AG04450 (cell line): ENCODE measurements around the gene CA5A. TPM values are rescaled to one million over a fixed set of nuclear protein-coding genes. Genes with fewer than 3 reads are reported as not detected.
"Not testable (repeated sequence)": the region's sequence is repeated elsewhere in the genome, so short reads cannot be mapped to it uniquely, and the experiment has no call there.

Source experiments
- CTCF ChIA-PET: fragments of 300-600, 350-600 bp; formaldehyde crosslinking; extraction: SDS; loops from one replicate; lab custom pipeline; 2022; ENCODE audit warnings: antibody characterized with exemption, inconsistent platforms; lab: Charles Lee
- POLR2A ChIA-PET: fragments of 350-600 bp; formaldehyde crosslinking; extraction: SDS; loops from one replicate; lab custom pipeline; 2021; ENCODE audit warnings: antibody characterized with exemption, inconsistent platforms; lab: Yijun Ruan, JAX
- DNase-seq: peaks from one replicate; pipeline ENCODE4 v3.0.0-alpha.2; 2011; ENCODE audit warnings: low read depth, low spot score
- H3K27ac ChIP-seq: one replicate; pipeline ENCODE4 v1.5.1; 2012; ENCODE audit warnings: low read depth, low read length, control low read depth
- H3K27me3 ChIP-seq: one replicate; pipeline ENCODE4 v1.6.0; 2012; ENCODE audit warnings: low read length; ENCODE audit not compliant: control insufficient read depth, insufficient read depth
- H3K4me3 ChIP-seq: 2 replicates; pipeline ENCODE4 v1.5.1; 2011; ENCODE audit warnings: mild to moderate bottlenecking, low read depth, low read length, control low read depth
- H3K9me3 ChIP-seq: 2 replicates; pipeline ENCODE4 v1.5.1; 2012; ENCODE audit warnings: low read length; ENCODE audit not compliant: control insufficient read depth, insufficient read depth
- polyA plus RNA-seq: library from polyadenylated mRNA; depleted of rRNA; stranded (reverse); fragments of >200 nt; gene quantifications from 2 replicates; pipeline ENCODE4 v1.2.3, GENCODE V29; 2011
- TF ChIP-seq, protein P1 (sequence below): IDR thresholded peaks from 2 replicates; pipeline ENCODE4 v1.5.1; 2011; ENCODE audit warnings: low read depth, low read length, control low read depth, inconsistent platforms

CA5A gene
- polyA plus RNA-seq, 1 experiment: not detected

DNA sequence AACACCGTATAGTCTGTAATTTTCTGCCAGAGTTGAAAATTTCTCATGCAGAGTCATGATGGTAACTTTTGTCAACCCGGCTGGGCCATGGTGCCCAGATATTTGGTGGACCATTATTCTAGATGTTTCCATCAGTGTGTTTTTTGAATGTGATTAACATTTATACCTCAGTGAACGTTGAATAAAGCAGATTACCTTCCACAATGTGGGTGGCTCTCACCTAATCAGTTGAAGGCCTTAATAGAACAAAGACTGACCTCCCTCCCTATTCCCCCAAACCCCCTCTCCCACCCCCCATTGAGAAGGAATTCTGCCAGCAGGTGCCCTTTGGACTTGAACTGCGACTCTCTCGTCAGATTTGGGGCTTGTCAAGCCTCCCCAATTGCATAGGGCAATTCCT is 6.4 kb upstream of the CA5A start:
- Histone ChIP-seq H3K27me3 (no peaks in the 10 kb centered on the region), H3K4me3 (no peak overlapping the region), H3K9me3 (no peaks in the 10 kb centered on the region), H3K27ac (no peak overlapping the region)
- no peak for DNase-seq
- ChIA-PET CTCF (interaction anchor here (0.6 kb wide), 1 partner anchor 795 kb away, joined by 3 read pairs; no protein-coding TSS in a partner anchor), POLR2A (no interaction called here)
- TF ChIP-seq, protein P1, sequence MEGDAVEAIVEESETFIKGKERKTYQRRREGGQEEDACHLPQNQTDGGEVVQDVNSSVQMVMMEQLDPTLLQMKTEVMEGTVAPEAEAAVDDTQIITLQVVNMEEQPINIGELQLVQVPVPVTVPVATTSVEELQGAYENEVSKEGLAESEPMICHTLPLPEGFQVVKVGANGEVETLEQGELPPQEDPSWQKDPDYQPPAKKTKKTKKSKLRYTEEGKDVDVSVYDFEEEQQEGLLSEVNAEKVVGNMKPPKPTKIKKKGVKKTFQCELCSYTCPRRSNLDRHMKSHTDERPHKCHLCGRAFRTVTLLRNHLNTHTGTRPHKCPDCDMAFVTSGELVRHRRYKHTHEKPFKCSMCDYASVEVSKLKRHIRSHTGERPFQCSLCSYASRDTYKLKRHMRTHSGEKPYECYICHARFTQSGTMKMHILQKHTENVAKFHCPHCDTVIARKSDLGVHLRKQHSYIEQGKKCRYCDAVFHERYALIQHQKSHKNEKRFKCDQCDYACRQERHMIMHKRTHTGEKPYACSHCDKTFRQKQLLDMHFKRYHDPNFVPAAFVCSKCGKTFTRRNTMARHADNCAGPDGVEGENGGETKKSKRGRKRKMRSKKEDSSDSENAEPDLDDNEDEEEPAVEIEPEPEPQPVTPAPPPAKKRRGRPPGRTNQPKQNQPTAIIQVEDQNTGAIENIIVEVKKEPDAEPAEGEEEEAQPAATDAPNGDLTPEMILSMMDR: no peak

DNA sequence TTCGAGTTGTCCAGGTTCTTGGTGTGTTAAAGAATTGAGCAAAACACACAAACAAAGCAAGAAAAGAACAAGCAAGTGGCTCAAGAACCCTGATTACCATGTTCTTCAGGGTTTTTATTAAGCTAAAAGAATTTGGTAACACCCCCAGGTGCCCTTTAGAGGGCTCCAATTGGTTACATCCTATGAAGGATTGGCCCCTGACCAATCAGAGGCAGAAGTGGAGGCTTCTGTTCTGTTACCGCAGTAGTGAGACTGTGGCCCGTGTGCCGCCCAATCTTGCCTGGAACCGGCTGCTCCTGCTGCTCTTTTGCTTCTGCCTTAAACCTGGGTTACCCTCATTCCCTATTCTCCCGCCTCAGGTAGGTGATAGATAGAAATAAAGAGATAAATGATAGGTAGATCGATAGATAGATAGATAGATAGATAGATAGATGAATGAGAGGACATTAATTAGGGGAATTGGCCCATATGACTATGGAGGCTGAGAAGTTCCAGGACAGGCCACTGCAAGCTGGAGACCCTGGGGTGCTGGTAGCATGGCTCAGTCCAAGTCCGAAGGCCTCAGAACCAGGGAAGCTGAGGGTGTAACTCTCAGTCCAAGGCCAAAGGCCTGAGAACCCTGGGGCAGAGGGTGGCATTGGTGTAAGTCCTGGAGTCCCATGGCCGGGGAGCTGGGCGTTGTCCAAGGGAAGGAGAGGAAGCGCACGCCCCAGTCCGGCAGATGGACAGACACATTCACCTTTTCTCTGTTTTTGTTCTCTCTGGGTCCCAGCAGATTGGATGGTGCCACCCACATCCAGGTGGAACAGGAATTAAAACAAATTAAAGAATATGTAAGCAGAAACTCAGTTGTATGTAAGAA is 3.5 kb upstream of the CA5A start:
- ChIA-PET CTCF (interaction anchor here (0.6 to 0.9 kb wide), 2 partner anchors 12 to 547 kb away, joined by 3 read pairs; no protein-coding TSS in a partner anchor), POLR2A (no interaction called here)
- H3K27me3 ChIP-seq: no peaks in the 10 kb centered on the region
- DNase-seq: no peak
- H3K27ac ChIP-seq: no peak overlapping the region
- TF ChIP-seq, protein P1: no peak
- H3K4me3 ChIP-seq: no peak overlapping the region
- H3K9me3 ChIP-seq: no peaks in the 10 kb centered on the region

DNA sequence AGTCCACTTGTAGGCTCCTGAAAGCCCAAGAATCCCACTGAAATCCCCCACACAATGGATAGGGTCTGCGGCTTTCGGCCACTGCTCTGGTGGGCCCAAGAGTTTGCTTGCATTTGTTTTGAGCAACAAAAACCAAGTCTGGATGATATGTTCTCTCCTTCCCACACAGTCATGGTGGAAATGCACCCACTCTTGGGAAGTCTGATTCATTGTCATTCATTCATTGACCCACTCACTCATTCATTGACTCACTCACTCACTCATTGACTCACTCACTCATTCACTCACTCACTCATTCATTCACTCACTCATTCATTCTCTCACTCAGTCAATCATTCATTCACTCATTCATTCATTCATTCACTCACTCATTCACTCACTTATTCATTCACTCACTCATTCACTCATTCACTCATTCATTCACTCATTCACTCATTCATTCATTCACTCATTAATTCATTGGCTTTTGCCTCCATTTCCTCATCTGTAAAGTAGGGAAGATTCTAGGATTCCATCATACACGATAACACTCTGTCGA is 2.2 kb upstream of the CA5A start:
- Histone ChIP-seq H3K4me3 (no peak overlapping the region), H3K27ac (no peak overlapping the region), H3K9me3 (no peaks in the 10 kb centered on the region), H3K27me3 (no peaks in the 10 kb centered on the region)
- POLR2A ChIA-PET: no interaction called here
- DNase-seq: no peak
- CTCF ChIA-PET: interaction anchor here (0.9 kb wide), 1 partner anchor 11 kb away, joined by 3 read pairs; no protein-coding TSS in a partner anchor
- TF ChIP-seq, protein P1: no peak

DNA sequence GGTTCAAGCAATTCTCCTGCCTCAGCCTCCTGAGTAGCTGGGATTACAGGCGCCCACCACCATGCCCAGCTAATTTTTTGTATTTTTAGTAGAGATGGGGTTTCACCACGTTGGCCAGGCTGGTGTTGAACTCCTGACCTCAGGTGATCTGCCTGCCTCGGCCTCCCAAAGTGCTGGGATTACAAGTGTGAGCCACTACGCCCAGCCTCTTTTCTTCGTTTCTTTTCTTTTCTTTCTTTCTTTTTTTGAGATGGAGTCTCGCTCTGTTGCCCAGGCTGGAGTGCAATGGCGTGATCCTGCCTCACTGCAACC is 858 bp upstream of the CA5A start:
- H3K27me3 ChIP-seq, POLR2A ChIA-PET, H3K27ac ChIP-seq, DNase-seq, H3K9me3 ChIP-seq, CTCF ChIA-PET, H3K4me3 ChIP-seq: not testable (repeated sequence)

DNA sequence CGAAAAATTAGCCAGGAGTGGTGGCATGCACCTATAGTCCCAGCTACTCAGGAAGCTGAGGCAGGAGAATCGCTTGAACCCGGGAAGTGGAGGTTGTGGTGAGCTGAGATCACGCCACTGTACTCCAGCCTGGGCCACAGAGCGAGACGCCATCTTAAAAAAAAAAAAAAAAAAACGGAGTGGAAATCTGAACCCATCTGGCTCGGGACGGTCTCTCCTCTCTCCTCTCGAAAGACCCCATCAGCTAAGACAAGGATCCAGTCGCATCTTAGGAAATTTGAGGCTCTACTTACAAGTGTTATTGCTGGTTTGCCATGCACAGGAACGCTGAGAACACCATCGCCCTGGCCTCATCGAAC is 334 bp downstream of the CA5A start:
- POLR2A ChIA-PET, H3K27ac ChIP-seq, H3K27me3 ChIP-seq, DNase-seq, H3K4me3 ChIP-seq, H3K9me3 ChIP-seq: not testable (repeated sequence)
- CTCF ChIA-PET: interaction anchor here (0.6 kb wide), 1 partner anchor 622 kb away, joined by 5 read pairs; no protein-coding TSS in a partner anchor

DNA sequence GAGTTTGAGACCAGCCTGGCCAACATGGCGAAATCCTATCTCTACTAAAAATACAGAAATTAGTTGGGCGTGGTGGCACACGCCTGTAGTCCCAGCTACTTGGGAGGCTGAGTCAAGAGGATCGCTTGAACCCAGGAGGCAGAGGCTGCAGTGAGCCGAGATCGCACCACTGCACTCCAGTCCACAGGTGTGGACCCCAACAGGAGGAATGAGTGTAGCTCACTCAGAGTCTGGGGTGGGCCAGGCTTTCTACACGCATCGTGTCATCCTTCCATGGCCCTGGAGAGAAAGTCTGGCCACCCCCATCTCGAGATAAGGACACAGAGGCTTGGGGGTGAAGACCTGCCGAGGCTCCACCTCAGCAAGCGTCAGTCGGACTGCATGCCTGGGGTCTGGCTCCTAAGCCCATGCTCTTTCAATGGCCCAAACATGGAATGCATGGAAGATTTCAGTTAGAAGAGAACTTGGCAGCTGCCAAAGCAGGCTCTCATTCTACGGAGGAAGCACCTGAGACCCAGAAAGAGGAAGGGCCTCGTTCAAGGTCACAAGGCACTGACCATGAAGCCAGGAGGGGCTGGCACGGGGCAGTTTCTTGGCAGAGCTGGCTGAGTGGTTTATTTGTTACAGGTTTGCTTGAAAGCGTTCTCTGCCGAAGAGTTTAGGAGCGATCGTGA is 1.4 kb downstream of the CA5A start:
- DNase-seq, CTCF ChIA-PET, POLR2A ChIA-PET, H3K4me3 ChIP-seq, H3K27me3 ChIP-seq, H3K27ac ChIP-seq, H3K9me3 ChIP-seq: not testable (repeated sequence)
